GM12801 (cell line): ENCODE data around the gene HES3.

ENCODE experiments used
- CTCF ChIP-seq: IDR thresholded peaks from one replicate; pipeline ENCODE4 v1.5.1; 2011; ENCODE audit warnings: control low read depth; ENCODE audit not compliant: insufficient read length; ENCODE audit errors: extremely low read depth

The HES3 gene

GRCh38 chr1:6243993-6244392 lies at the start of gene HES3:
HES3 (plus strand) TSS chr1:6244179; CDS start chr1:6244366, 187 bp downstream.
- no peak for TF ChIP-seq CTCF

- TF ChIP-seq CTCF: no peak
These were observed 46.1 kb upstream of the HES3 start for GRCh38 chr1:6197746-6198427.

GRCh38 chr1:6198646-6199297 lies 45.2 kb upstream of the HES3 start:
- no peak for TF ChIP-seq CTCF

GRCh38 chr1:6199298-6200187 lies 44.4 kb upstream of the HES3 start, which contains the start of gene RPL22:
RPL22 (minus strand) TSS chr1:6199595; CDS start chr1:6199573, 22 bp downstream.
- TF ChIP-seq CTCF: no peak

GRCh38 chr1:6200188-6200809 lies 43.7 kb upstream of the HES3 start:
- TF ChIP-seq CTCF: no peak

GRCh38 chr1:6202256-6202655 lies 41.7 kb upstream of the HES3 start:
- no peak for TF ChIP-seq CTCF
